Lower lobe of right lung (tissue), 2 donors: Measurements from ENCODE around the gene LRP6. TPM values are rescaled to one million over a fixed set of nuclear protein-coding genes. Genes with fewer than 3 reads are reported as not detected.

Experiments used
- ATAC-seq, 2 donors: fragments of 200-7000 bp; cut with Tn5 transposase; one replicate each; pipeline ENCODE4 v1.9.1; 2020 to 2022; ENCODE audit warnings: mild to moderate bottlenecking in 2 of 2, moderate library complexity in 2 of 2
- DNase-seq: peaks from one replicate; pipeline ENCODE4 v3.0.0-alpha.2; 2020
- H3K27ac ChIP-seq: fragments of 200-600 bp; one replicate; pipeline ENCODE4 v1.8.0; 2022
- H3K27me3 ChIP-seq: fragments of 200-600 bp; one replicate; pipeline ENCODE4 v1.8.0; 2022; ENCODE audit warnings: low read depth
- H3K36me3 ChIP-seq: fragments of 200-600 bp; one replicate; pipeline ENCODE4 v1.8.0; 2022; ENCODE audit warnings: mild to moderate bottlenecking
- H3K4me1 ChIP-seq: fragments of 200-600 bp; one replicate; pipeline ENCODE4 v1.8.0; 2022
- H3K4me3 ChIP-seq: fragments of 200-600 bp; one replicate; pipeline ENCODE4 v1.8.0; 2022; ENCODE audit warnings: mild to moderate bottlenecking
- H3K9me3 ChIP-seq: fragments of 200-600 bp; one replicate; pipeline ENCODE4 v1.8.0; 2022
- intact Hi-C: fragments of 100-400 bp; cut with DNase I; formaldehyde crosslinking; loops from one replicate; pipeline ENCODE4 v1.11.0; 2022
- total RNA-seq: library from RNA; stranded (reverse); fragmentation: NEBNext Ultra II Directional; extraction: Animal tissue kit (Norgen Biotek cat#: 25700); gene quantifications from one replicate; pipeline ENCODE4 v1.2.1, GENCODE V29; 2021
- TF ChIP-seq, protein P1 (sequence below): fragments of 200-600 bp; IDR thresholded peaks from one replicate; pipeline ENCODE4 v1.8.0; 2022; ENCODE audit warnings: antibody characterized with exemption, mild to moderate bottlenecking
- donor health status: DM: no; HTN: yes; CAD: no; lungs with severe emphysema.

The LRP6 gene
- total RNA-seq, 1 donor from 2014 or later = 47.4 TPM

DNA sequence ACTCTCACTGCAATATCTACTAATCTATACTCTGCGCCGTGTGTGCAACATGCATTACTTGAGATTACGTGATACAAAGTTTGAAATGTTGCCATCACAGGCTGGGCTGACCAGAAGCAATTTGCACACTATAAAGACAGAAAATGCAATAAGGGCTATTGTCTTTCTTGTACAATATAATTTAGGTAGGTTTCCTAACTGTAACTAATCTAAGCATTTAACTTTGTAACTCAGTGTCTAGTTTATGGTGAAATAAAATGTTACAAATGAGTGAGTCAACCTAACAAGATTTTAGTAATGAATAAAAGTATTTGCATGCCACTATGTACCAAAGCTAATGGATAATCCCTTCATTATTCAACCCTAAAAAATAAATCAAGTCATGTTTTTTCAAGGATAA lies 57.8 kb downstream of the LRP6 start:
- intact Hi-C loops = no loop called here
- H3K27me3 ChIP-seq = no peaks in the 10 kb centered on the region
- no peak overlapping the region for H3K27ac ChIP-seq
- no peaks in the 10 kb centered on the region for H3K36me3 ChIP-seq
- TF ChIP-seq, protein P1, sequence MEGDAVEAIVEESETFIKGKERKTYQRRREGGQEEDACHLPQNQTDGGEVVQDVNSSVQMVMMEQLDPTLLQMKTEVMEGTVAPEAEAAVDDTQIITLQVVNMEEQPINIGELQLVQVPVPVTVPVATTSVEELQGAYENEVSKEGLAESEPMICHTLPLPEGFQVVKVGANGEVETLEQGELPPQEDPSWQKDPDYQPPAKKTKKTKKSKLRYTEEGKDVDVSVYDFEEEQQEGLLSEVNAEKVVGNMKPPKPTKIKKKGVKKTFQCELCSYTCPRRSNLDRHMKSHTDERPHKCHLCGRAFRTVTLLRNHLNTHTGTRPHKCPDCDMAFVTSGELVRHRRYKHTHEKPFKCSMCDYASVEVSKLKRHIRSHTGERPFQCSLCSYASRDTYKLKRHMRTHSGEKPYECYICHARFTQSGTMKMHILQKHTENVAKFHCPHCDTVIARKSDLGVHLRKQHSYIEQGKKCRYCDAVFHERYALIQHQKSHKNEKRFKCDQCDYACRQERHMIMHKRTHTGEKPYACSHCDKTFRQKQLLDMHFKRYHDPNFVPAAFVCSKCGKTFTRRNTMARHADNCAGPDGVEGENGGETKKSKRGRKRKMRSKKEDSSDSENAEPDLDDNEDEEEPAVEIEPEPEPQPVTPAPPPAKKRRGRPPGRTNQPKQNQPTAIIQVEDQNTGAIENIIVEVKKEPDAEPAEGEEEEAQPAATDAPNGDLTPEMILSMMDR = no peak
- DNase-seq (no peak), ATAC-seq (no peak)
- H3K4me3 ChIP-seq = no peak overlapping the region
- no peaks in the 10 kb centered on the region for H3K9me3 ChIP-seq
- H3K4me1 ChIP-seq = peaks cover 2% of the 10 kb centered on the region

- TF ChIP-seq, protein P1 = no peak
- Histone ChIP-seq H3K36me3 (no peaks in the 10 kb centered on the region), H3K4me1 (no peaks in the 10 kb centered on the region), H3K27ac (no peak overlapping the region), H3K9me3 (no peaks in the 10 kb centered on the region), H3K27me3 (no peaks in the 10 kb centered on the region), H3K4me3 (no peak overlapping the region)
- ATAC-seq (no peak), DNase-seq (no peak)
- intact Hi-C loops = no loop called here
These were observed 59.1 kb downstream of the LRP6 start for GRCh38 chr12:12207746-12208145.

DNA sequence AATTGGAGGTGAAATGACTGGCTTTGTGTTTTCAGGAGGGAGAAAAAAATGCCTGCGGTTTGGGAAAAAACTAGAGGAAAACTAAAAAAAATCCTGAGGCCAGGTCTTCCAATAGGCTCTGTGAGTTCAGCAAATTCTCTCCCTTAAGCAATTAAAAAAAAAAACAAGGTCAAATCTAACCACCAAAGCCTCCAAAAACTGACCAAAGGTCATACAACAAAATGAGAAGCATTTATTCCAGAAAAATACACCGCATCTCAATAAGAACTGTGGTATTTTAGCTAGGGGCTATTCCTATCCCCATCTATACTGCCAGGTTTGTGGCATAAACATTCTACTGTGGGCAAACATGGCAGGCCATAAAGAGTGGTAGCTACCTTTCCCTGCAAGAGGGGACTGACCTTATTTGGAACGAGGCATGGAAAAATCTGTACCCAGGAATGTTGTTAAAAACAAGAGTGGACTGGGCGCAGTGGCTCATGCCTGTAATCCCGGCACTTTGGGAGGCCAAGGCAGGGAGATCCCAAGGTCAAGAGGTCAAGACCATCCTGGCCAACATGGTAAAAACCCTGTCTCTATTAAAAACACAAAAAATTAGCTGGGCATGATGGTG lies 60.0 kb downstream of the LRP6 start:
- H3K4me1 ChIP-seq = no peaks in the 10 kb centered on the region
- TF ChIP-seq, protein P1 = no peak
- no peak for DNase-seq
- no peaks in the 10 kb centered on the region for H3K9me3 ChIP-seq
- H3K4me3 ChIP-seq = no peak overlapping the region
- ATAC-seq = no peak
- H3K36me3 ChIP-seq = no peaks in the 10 kb centered on the region
- no peaks in the 10 kb centered on the region for H3K27me3 ChIP-seq
- no peak overlapping the region for H3K27ac ChIP-seq
- intact Hi-C loops = no loop called here

- no peak for ATAC-seq
- intact Hi-C loops = no loop called here
These were observed 64.1 kb downstream of the LRP6 start for GRCh38 chr12:12202747-12203146.

GRCh38 chr12:12202105-12202504 lies 64.7 kb downstream of the LRP6 start:
- Histone ChIP-seq H3K4me3 (no peak overlapping the region), H3K36me3 (peaks cover 11% of the 10 kb centered on the region), H3K27me3 (no peaks in the 10 kb centered on the region), H3K9me3 (no peaks in the 10 kb centered on the region), H3K27ac (no peak overlapping the region), H3K4me1 (no peaks in the 10 kb centered on the region)
- TF ChIP-seq, protein P1 = no peak
- intact Hi-C loops = no loop called here
- DNase-seq (no peak), ATAC-seq (no peak)

More at GRCh38 chr12:12202747-12203146, 64.1 kb downstream of the LRP6 start:
- Histone ChIP-seq H3K4me1 (no peaks in the 10 kb centered on the region), H3K27ac (no peak overlapping the region), H3K9me3 (no peaks in the 10 kb centered on the region), H3K27me3 (no peaks in the 10 kb centered on the region), H3K4me3 (no peak overlapping the region), H3K36me3 (peaks cover 11% of the 10 kb centered on the region)
- DNase-seq = no peak
- TF ChIP-seq, protein P1 = no peak
